Dendritic cell treated with granulocyte-macrophage colony-stimulating factor and Interleukin-4, amounts not matched to agents 40 ng/mL and 50 ng/mL, for 4 days (primary cell): ENCODE results near the gene AUTS2.

ENCODE experiments used
- H3K27ac Mint-ChIP-seq: one replicate; pipeline ENCODE4 v1.8.0; 2022; ENCODE audit warnings: mild to moderate bottlenecking, mixed read lengths
- H3K27me3 Mint-ChIP-seq: one replicate; pipeline ENCODE4 v1.8.0; 2022; ENCODE audit warnings: mild to moderate bottlenecking, mixed read lengths
- H3K36me3 Mint-ChIP-seq: one replicate; pipeline ENCODE4 v1.8.0; 2022; ENCODE audit warnings: low read depth, mixed read lengths
- H3K4me1 Mint-ChIP-seq: one replicate; pipeline ENCODE4 v1.8.0; 2022; ENCODE audit warnings: low read depth, mixed read lengths
- H3K4me3 Mint-ChIP-seq: one replicate; pipeline ENCODE4 v1.8.0; 2022; ENCODE audit warnings: mild to moderate bottlenecking, moderate library complexity, mixed read lengths
- H3K9me3 Mint-ChIP-seq: one replicate; pipeline ENCODE4 v1.8.0; 2022; ENCODE audit warnings: mixed read lengths
- intact Hi-C: fragments of 100-400 bp; cut with micrococcal nuclease; formaldehyde crosslinking; loops from one replicate; pipeline ENCODE4 v1.15.0; 2022

AUTS2 gene

GRCh38 chr7:70734411-70734810 lies 1136.1 kb downstream of the AUTS2 start:
- H3K4me3 Mint-ChIP-seq: no peak overlapping the region
- H3K27ac Mint-ChIP-seq: no peak overlapping the region
- no peaks in the 10 kb centered on the region for H3K27me3 Mint-ChIP-seq
- intact Hi-C loops: no loop called here
- H3K9me3 Mint-ChIP-seq: no peaks in the 10 kb centered on the region
- H3K4me1 Mint-ChIP-seq: peaks cover 16% of the 10 kb centered on the region
- H3K36me3 Mint-ChIP-seq: no peaks in the 10 kb centered on the region

GRCh38 chr7:70735313-70735712 lies 1137.0 kb downstream of the AUTS2 start:
- Mint-ChIP-seq H3K27me3 (no peaks in the 10 kb centered on the region), H3K4me1 (peaks cover 21% of the 10 kb centered on the region), H3K9me3 (no peaks in the 10 kb centered on the region), H3K4me3 (no peak overlapping the region), H3K27ac (no peak overlapping the region), H3K36me3 (no peaks in the 10 kb centered on the region)
- intact Hi-C loops: no loop called here

GRCh38 chr7:70736715-70737460 lies 1138.6 kb downstream of the AUTS2 start:
- H3K4me3 Mint-ChIP-seq: peak overlapping the region; percentile 27
- intact Hi-C loops: no loop called here
- H3K9me3 Mint-ChIP-seq: no peaks in the 10 kb centered on the region
- H3K36me3 Mint-ChIP-seq: no peaks in the 10 kb centered on the region
- no peaks in the 10 kb centered on the region for H3K27me3 Mint-ChIP-seq
- H3K27ac Mint-ChIP-seq: no peak overlapping the region
- peaks cover 21% of the 10 kb centered on the region for H3K4me1 Mint-ChIP-seq

GRCh38 chr7:70738151-70738885 lies 1140.0 kb downstream of the AUTS2 start:
- Mint-ChIP-seq H3K27ac (no peak overlapping the region), H3K36me3 (no peaks in the 10 kb centered on the region), H3K4me3 (no peak overlapping the region), H3K4me1 (peaks cover 21% of the 10 kb centered on the region), H3K9me3 (no peaks in the 10 kb centered on the region), H3K27me3 (no peaks in the 10 kb centered on the region)
- intact Hi-C loops: no loop called here

GRCh38 chr7:70739646-70740210 lies 1141.5 kb downstream of the AUTS2 start:
- H3K9me3 Mint-ChIP-seq: no peaks in the 10 kb centered on the region
- peaks cover 21% of the 10 kb centered on the region for H3K4me1 Mint-ChIP-seq
- H3K36me3 Mint-ChIP-seq: no peaks in the 10 kb centered on the region
- no peak overlapping the region for H3K27ac Mint-ChIP-seq
- H3K27me3 Mint-ChIP-seq: no peaks in the 10 kb centered on the region
- no peak overlapping the region for H3K4me3 Mint-ChIP-seq
- intact Hi-C loops: no loop called here

- intact Hi-C loops: no loop called here
- Mint-ChIP-seq H3K4me3 (no peak overlapping the region), H3K27me3 (no peaks in the 10 kb centered on the region), H3K9me3 (no peaks in the 10 kb centered on the region), H3K4me1 (peaks cover 14% of the 10 kb centered on the region), H3K27ac (no peak overlapping the region), H3K36me3 (no peaks in the 10 kb centered on the region)
Observed at GRCh38 chr7:70741666-70742065, 1143.4 kb downstream of the AUTS2 start.

GRCh38 chr7:70743531-70744325 lies 1145.5 kb downstream of the AUTS2 start:
- H3K4me1 Mint-ChIP-seq: peaks cover 7% of the 10 kb centered on the region
- no peaks in the 10 kb centered on the region for H3K9me3 Mint-ChIP-seq
- H3K27ac Mint-ChIP-seq: no peak overlapping the region
- no peaks in the 10 kb centered on the region for H3K36me3 Mint-ChIP-seq
- H3K4me3 Mint-ChIP-seq: no peak overlapping the region
- intact Hi-C loops: no loop called here
- no peaks in the 10 kb centered on the region for H3K27me3 Mint-ChIP-seq

GRCh38 chr7:70744492-70744891 lies 1146.2 kb downstream of the AUTS2 start:
- no peak overlapping the region for H3K27ac Mint-ChIP-seq

GRCh38 chr7:70749831-70750230 lies 1151.6 kb downstream of the AUTS2 start:
- Mint-ChIP-seq H3K36me3 (no peaks in the 10 kb centered on the region), H3K4me3 (no peak overlapping the region), H3K9me3 (no peaks in the 10 kb centered on the region), H3K27me3 (no peaks in the 10 kb centered on the region), H3K4me1 (no peaks in the 10 kb centered on the region), H3K27ac (no peak overlapping the region)
- intact Hi-C loops: no loop called here

More at GRCh38 chr7:70744492-70744891, 1146.2 kb downstream of the AUTS2 start:
- intact Hi-C loops: no loop called here
- Mint-ChIP-seq H3K4me3 (no peak overlapping the region), H3K36me3 (no peaks in the 10 kb centered on the region), H3K4me1 (peaks cover 4% of the 10 kb centered on the region), H3K27me3 (no peaks in the 10 kb centered on the region), H3K9me3 (no peaks in the 10 kb centered on the region)

- Mint-ChIP-seq H3K36me3 (no peaks in the 10 kb centered on the region), H3K4me3 (no peak overlapping the region), H3K27me3 (no peaks in the 10 kb centered on the region), H3K27ac (no peak overlapping the region), H3K4me1 (no peaks in the 10 kb centered on the region), H3K9me3 (no peaks in the 10 kb centered on the region)
- intact Hi-C loops: no loop called here
Observed at GRCh38 chr7:70751895-70752294, 1153.6 kb downstream of the AUTS2 start.

- Mint-ChIP-seq H3K9me3 (no peaks in the 10 kb centered on the region), H3K36me3 (no peaks in the 10 kb centered on the region), H3K4me3 (no peak overlapping the region), H3K4me1 (no peaks in the 10 kb centered on the region), H3K27me3 (no peaks in the 10 kb centered on the region), H3K27ac (no peak overlapping the region)
- intact Hi-C loops: no loop called here
Observed at GRCh38 chr7:70752794-70753241, 1154.5 kb downstream of the AUTS2 start.

GRCh38 chr7:70756789-70757188 lies 1158.5 kb downstream of the AUTS2 start:
- no peaks in the 10 kb centered on the region for H3K9me3 Mint-ChIP-seq
- no peaks in the 10 kb centered on the region for H3K4me1 Mint-ChIP-seq
- no peak overlapping the region for H3K27ac Mint-ChIP-seq
- H3K4me3 Mint-ChIP-seq: no peak overlapping the region
- no peaks in the 10 kb centered on the region for H3K27me3 Mint-ChIP-seq
- H3K36me3 Mint-ChIP-seq: no peaks in the 10 kb centered on the region
- intact Hi-C loops: no loop called here

- Mint-ChIP-seq H3K9me3 (no peaks in the 10 kb centered on the region), H3K4me1 (no peaks in the 10 kb centered on the region), H3K36me3 (no peaks in the 10 kb centered on the region), H3K4me3 (no peak overlapping the region), H3K27me3 (no peaks in the 10 kb centered on the region), H3K27ac (no peak overlapping the region)
- intact Hi-C loops: no loop called here
Observed at GRCh38 chr7:70758646-70759045, 1160.4 kb downstream of the AUTS2 start.

- Mint-ChIP-seq H3K27me3 (no peaks in the 10 kb centered on the region), H3K4me3 (no peak overlapping the region), H3K36me3 (no peaks in the 10 kb centered on the region), H3K9me3 (no peaks in the 10 kb centered on the region), H3K27ac (no peak overlapping the region), H3K4me1 (no peaks in the 10 kb centered on the region)
- intact Hi-C loops: no loop called here
Observed at GRCh38 chr7:70759674-70760073, 1161.4 kb downstream of the AUTS2 start.
